Thoracic aorta (tissue), 2 donors: ENCODE data around the gene PTPRN2. TPM values are rescaled to one million over a fixed set of nuclear protein-coding genes. Genes with fewer than 3 reads are reported as not detected.
"Not testable (repeated sequence)": the region's sequence is repeated elsewhere in the genome, so short reads cannot be mapped to it uniquely, and the experiment has no call there.

Experiments used
- ATAC-seq: fragments of 150-250 bp; one replicate; pipeline ENCODE4 v1.8.0; 2017; ENCODE audit warnings: low read depth; ENCODE audit not compliant: insufficient number of reproducible peaks, low FRiP score
- DNase-seq: peaks from one replicate; pipeline ENCODE4 v3.0.0-alpha.2; 2020; ENCODE audit warnings: low spot score
- H3K27ac ChIP-seq, 2 donors: fragments of 200-600 bp; sonication (generic); 1 replicate in 1 of 2; 2 replicates in 1 of 2; pipeline ENCODE4 v1.5.1; 2016; ENCODE audit warnings: mild to moderate bottlenecking in 2 of 2, moderate library complexity in 2 of 2
- H3K27me3 ChIP-seq: fragments of 200-600 bp; sonication (generic); replicated peaks from 2 replicates; pipeline ENCODE4 v1.6.0; 2016; ENCODE audit warnings: mild to moderate bottlenecking; ENCODE audit not compliant: insufficient read depth
- H3K36me3 ChIP-seq: fragments of 200-600 bp; sonication (generic); one replicate; pipeline ENCODE4 v1.5.1; 2016
- H3K4me1 ChIP-seq, 2 donors: fragments of 200-600 bp; sonication (generic); 1 replicate in 1 of 2; 2 replicates in 1 of 2; pipeline versions ENCODE4 v1.5.1 to v1.6.0; 2016; ENCODE audit warnings: low read depth in 2 of 2, mild to moderate bottlenecking in 1 of 2; ENCODE audit not compliant: control insufficient read depth in 1 of 2
- H3K4me3 ChIP-seq: fragments of 200-600 bp; sonication (generic); 2 replicates; pipeline ENCODE4 v1.5.1; 2016; ENCODE audit warnings: mild to moderate bottlenecking
- H3K9me3 ChIP-seq: fragments of 200-600 bp; sonication (generic); 2 replicates; pipeline ENCODE4 v1.5.1; 2016
- CTCF ChIP-seq: fragments of 200-600 bp; sonication (generic); IDR thresholded peaks from one replicate; pipeline ENCODE4 v1.5.1; 2019; ENCODE audit warnings: antibody characterized with exemption
- total RNA-seq, 2 donors: library from RNA; depleted of rRNA; stranded (reverse); fragments of >200 nt; gene quantifications; one replicate each; pipeline versions ENCODE4 v1.1.0 to v1.2.3, GENCODE V29; 2016

PTPRN2 gene
- total RNA-seq, 2 donors from 2014 or later = 2.2 to 3.1 TPM

- TF ChIP-seq CTCF = no peak
- no peaks in the 10 kb centered on the region for H3K27me3 ChIP-seq
- H3K4me1 ChIP-seq = no peaks in the 10 kb centered on the region
- no peak overlapping the region for H3K27ac ChIP-seq
- no peak overlapping the region for H3K4me3 ChIP-seq
- no peak for DNase-seq
- no peaks in the 10 kb centered on the region for H3K9me3 ChIP-seq
- no peak for ATAC-seq
- H3K36me3 ChIP-seq = no peaks in the 10 kb centered on the region
Measured at GRCh38 chr7:158348446-158348845, 239.2 kb downstream of the PTPRN2 start.

GRCh38 chr7:158348039-158348438 lies 239.6 kb downstream of the PTPRN2 start:
- DNase-seq, H3K36me3 ChIP-seq, H3K4me3 ChIP-seq, ATAC-seq, H3K27me3 ChIP-seq, H3K27ac ChIP-seq, H3K4me1 ChIP-seq, H3K9me3 ChIP-seq: not testable (repeated sequence)

- no peak for ATAC-seq
Measured at GRCh38 chr7:158345731-158346130, 241.9 kb downstream of the PTPRN2 start.

GRCh38 chr7:158344706-158345300 lies 242.8 kb downstream of the PTPRN2 start:
- DNase-seq = no peak
- H3K27me3 ChIP-seq = no peaks in the 10 kb centered on the region
- H3K4me3 ChIP-seq = no peak overlapping the region
- TF ChIP-seq CTCF = no peak
- H3K9me3 ChIP-seq = no peaks in the 10 kb centered on the region
- H3K27ac ChIP-seq = no peak overlapping the region
- H3K36me3 ChIP-seq = no peaks in the 10 kb centered on the region
- ATAC-seq = no peak
- no peaks in the 10 kb centered on the region for H3K4me1 ChIP-seq

More at GRCh38 chr7:158345731-158346130, 241.9 kb downstream of the PTPRN2 start:
- DNase-seq = no peak
- TF ChIP-seq CTCF = no peak
- H3K4me1 ChIP-seq = no peaks in the 10 kb centered on the region
- H3K36me3 ChIP-seq = no peaks in the 10 kb centered on the region
- H3K9me3 ChIP-seq = no peaks in the 10 kb centered on the region
- no peaks in the 10 kb centered on the region for H3K27me3 ChIP-seq
- H3K27ac ChIP-seq = no peak overlapping the region
- H3K4me3 ChIP-seq = no peak overlapping the region

GRCh38 chr7:158343936-158344455 lies 243.6 kb downstream of the PTPRN2 start:
- H3K27me3 ChIP-seq = no peaks in the 10 kb centered on the region
- H3K36me3 ChIP-seq = no peaks in the 10 kb centered on the region
- no peaks in the 10 kb centered on the region for H3K9me3 ChIP-seq
- H3K27ac ChIP-seq = no peak overlapping the region
- H3K4me1 ChIP-seq = no peaks in the 10 kb centered on the region
- no peak for TF ChIP-seq CTCF
- no peak overlapping the region for H3K4me3 ChIP-seq
- DNase-seq = no peak
- ATAC-seq = no peak

- H3K4me1 ChIP-seq = no peaks in the 10 kb centered on the region
- no peak for TF ChIP-seq CTCF
- no peaks in the 10 kb centered on the region for H3K27me3 ChIP-seq
- H3K36me3 ChIP-seq = no peaks in the 10 kb centered on the region
- ATAC-seq = no peak
- H3K27ac ChIP-seq = no peak overlapping the region
- no peak overlapping the region for H3K4me3 ChIP-seq
- no peaks in the 10 kb centered on the region for H3K9me3 ChIP-seq
- no peak for DNase-seq
Measured at GRCh38 chr7:158343526-158343925, 244.1 kb downstream of the PTPRN2 start.

- DNase-seq, H3K4me3 ChIP-seq, ATAC-seq, H3K27ac ChIP-seq, H3K4me1 ChIP-seq, H3K27me3 ChIP-seq, H3K9me3 ChIP-seq, H3K36me3 ChIP-seq: not testable (repeated sequence)
Measured at GRCh38 chr7:158341097-158341496, 246.5 kb downstream of the PTPRN2 start.

GRCh38 chr7:158336952-158337351 lies 250.7 kb downstream of the PTPRN2 start:
- not testable (repeated sequence) for H3K27me3 ChIP-seq, H3K27ac ChIP-seq, H3K9me3 ChIP-seq, DNase-seq, H3K36me3 ChIP-seq, H3K4me1 ChIP-seq, ATAC-seq, H3K4me3 ChIP-seq
